ENCODE results near the gene KRT32.

The KRT32 gene

DNA sequence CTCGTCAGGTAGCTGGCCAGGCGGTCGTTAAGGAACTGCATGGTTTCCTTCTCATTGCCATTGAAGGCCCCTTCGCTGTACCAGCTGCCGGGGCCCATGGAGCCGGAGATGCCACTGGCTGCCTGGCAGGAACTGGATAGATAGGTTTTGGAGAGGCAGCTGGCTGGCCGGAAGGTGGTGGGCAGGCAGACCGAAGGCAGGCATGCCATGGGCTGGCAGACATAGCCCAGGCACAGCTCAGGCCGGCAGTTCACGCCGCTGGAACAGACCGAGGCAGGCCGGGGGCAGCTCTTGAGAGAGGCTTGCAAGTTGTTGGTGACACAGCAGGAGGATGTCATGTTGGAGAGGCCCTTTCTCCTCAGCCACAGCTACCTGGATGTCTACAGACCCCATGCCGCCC lies at the start of gene KRT32:
Gene KRT32 (minus strand): TSS at position 399 of the 400 bp plus-strand sequence. CDS start 61 bp downstream, at position 338.
- Histone ChIP-seq H3K27me3 (no peaks in the 10 kb centered on the region), H3K27ac (no peak within 1 kb of the TSS), H3K4me1 (peaks cover 0 to 9% (median 0%) of the 10 kb centered on the region in 10 experiments; a peak in 2 of 20 replicates)

DNA sequence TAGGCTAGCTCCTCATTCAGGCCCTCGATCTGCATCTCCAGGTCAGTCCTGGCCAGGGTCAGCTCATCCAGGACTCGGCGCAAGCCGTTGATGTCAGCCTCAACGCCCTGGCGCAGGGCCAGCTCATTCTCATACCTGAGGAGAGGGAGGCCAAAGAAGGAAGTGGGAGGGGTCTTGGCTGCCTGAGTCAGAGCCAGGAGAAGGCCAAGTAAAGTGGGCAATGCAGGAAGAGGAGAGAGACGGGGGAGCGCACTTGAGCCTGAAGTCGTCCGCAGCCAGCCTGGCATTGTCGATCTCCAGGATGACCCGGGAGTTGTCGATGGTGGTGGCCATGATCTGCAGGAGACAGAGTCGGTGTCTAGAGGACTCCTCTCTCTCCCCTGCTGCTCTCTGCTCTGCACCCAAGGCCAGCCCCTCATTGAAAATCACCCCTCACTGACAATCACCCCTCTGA lies 49.7 kb upstream of the KRT32 start:
- Histone ChIP-seq H3K4me2 (no peak overlapping the region), H4K20me1 (no peaks in the 10 kb centered on the region), H3K36me3 (no peaks in the 10 kb centered on the region), H3K27me3 (no peaks in the 10 kb centered on the region), H3K27ac (no peak overlapping the region), H3K4me1 (peaks cover 0 to 26% (median 5%) of the 10 kb centered on the region in 10 experiments; a peak in 9 of 20 replicates), H3K9ac (no peak overlapping the region), H3K9me3 (replicated peaks in 1 of 11) (no peaks in the 10 kb centered on the region), H3K4me3 (no peak overlapping the region)
- no peak for TF ChIP-seq Cebpa-rat (IDR thresholded peaks at IDR 0.05)

More for the DNA sequence above, at the start of gene KRT32:
- H3K9me3 ChIP-seq (replicated peaks in 1 of 11), result peaks cover 9 to 32% (median 24%) of the 10 kb centered on the region in 11 experiments
- H3K9ac ChIP-seq, result no peak within 1 kb of the TSS
- no peak for TF ChIP-seq Cebpa-rat (IDR thresholded peaks at IDR 0.05)
- no peak within 1 kb of the TSS for H3K4me2 ChIP-seq
- no peak within 1 kb of the TSS for H3K4me3 ChIP-seq
- H3K36me3 ChIP-seq, result no peaks in the 10 kb centered on the region
- H4K20me1 ChIP-seq, result no peaks in the 10 kb centered on the region

DNA sequence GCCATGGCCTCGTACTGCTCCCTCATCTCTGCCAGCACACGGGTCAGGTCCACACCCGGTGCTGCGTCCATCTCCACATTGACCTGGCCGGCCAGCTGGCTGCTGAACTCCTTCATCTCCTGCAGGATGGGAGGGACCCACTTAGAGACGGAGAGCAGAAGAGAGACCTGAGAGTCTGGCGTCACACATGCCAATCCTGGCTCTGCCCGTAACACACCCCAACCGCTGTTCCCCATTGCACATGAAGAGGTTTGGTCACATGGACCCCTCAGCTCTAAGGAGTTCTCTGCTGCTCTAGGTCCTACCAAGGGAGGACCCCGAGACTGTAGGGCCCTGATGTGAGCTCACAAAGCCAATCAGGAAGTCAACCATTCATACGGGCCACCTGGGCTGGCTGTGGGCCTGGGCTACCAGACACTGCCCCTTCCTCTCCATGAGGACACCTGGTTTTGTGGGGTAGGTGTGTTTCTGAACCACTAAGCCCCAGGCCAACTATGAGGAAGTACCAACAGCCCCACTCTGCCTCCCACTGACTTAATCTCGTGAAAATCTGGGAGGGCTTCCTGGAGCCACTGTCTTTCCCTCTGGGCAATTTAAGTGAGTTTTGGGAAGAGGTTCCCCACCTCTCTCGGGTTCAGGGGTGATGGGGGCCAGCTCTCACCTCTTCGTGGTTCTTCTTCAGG lies 49.1 kb upstream of the KRT32 start:
- H3K27me3 ChIP-seq, result no peaks in the 10 kb centered on the region
- H3K4me3 ChIP-seq, result no peak overlapping the region
- no peak for TF ChIP-seq Cebpa-rat (IDR thresholded peaks at IDR 0.05)
- H3K4me2 ChIP-seq, result no peak overlapping the region
- no peaks in the 10 kb centered on the region for H3K36me3 ChIP-seq
- no peaks in the 10 kb centered on the region for H3K9me3 ChIP-seq (replicated peaks in 1 of 11)
- no peak overlapping the region for H3K9ac ChIP-seq
- H3K27ac ChIP-seq, result no peak overlapping the region
- H4K20me1 ChIP-seq, result no peaks in the 10 kb centered on the region
- peaks cover 0 to 20% (median 2%) of the 10 kb centered on the region in 10 experiments; a peak in 9 of 20 replicates for H3K4me1 ChIP-seq

DNA sequence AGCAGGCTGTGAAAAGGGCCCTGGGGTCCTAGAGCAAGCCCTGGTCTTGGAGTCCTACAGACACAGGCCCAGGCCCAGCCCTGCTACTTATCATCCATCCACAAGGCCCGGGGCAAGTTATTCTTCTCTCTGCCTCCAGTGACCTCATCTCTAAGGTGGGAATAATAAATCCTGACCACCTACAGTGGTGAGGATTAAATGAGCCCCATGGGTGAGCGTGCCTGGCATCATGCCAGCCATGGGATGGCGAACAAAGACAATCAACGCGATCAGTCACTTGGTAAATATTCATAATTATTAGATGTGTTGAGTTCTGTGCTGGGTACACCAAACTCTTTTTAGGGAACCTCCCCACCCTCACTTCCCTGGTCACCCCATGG lies 46.0 kb upstream of the KRT32 start:
- Histone ChIP-seq H3K4me3 (no peak overlapping the region), H3K4me2 (peak overlapping the region in 4 of 11 experiments; percentile 13 to 65 (median 48); a peak in 6 of 22 replicates), H3K9ac (no peak overlapping the region), H3K27me3 (no peaks in the 10 kb centered on the region), H4K20me1 (no peaks in the 10 kb centered on the region), H3K36me3 (no peaks in the 10 kb centered on the region), H3K27ac (no peak overlapping the region), H3K9me3 (replicated peaks in 1 of 11) (no peaks in the 10 kb centered on the region), H3K4me1 (peaks cover 0 to 16% (median 2%) of the 10 kb centered on the region in 10 experiments; a peak in 9 of 20 replicates)
- no peak for TF ChIP-seq Cebpa-rat (IDR thresholded peaks at IDR 0.05)

DNA sequence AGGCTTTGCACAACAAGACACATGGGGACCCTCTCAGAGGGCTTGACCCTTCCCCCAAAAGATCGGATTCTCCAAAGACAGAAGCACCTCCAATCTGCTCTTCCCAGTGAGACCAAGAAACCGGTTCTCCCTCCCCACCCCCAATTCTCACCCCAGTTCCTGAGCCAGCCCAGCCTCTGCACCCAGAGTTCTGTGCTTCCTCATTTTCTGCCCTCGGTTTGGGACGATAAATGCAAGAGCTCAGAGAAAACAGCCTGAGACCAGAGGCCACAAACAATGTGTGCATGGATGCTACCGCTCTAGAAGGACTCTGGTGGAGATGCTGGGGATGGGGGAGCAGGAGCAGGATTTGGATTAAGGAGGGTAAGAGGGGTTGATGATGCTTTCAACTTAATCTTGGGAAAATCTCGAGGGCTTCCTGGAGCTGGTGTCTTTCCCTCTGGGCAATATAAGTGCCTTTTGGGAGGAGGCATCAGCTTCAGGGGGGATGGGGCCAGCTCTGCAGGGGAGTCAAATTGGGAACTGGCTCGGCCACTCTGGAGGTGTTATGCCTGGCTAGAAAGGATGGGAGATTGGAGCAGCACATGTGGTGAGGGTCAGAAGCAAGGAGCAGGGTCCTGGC lies 45.5 kb upstream of the KRT32 start:
- Histone ChIP-seq H3K4me1 (peaks cover 0 to 16% (median 2%) of the 10 kb centered on the region in 10 experiments; a peak in 9 of 20 replicates), H3K36me3 (no peaks in the 10 kb centered on the region), H3K27ac (no peak overlapping the region), H3K9ac (no peak overlapping the region), H3K4me2 (peak overlapping the region in 4 of 11 experiments; percentile 13 to 65 (median 48); a peak in 7 of 22 replicates), H3K27me3 (no peaks in the 10 kb centered on the region), H4K20me1 (no peaks in the 10 kb centered on the region), H3K9me3 (replicated peaks in 1 of 11) (no peaks in the 10 kb centered on the region), H3K4me3 (no peak overlapping the region)
- TF ChIP-seq Cebpa-rat (IDR thresholded peaks at IDR 0.05), result no peak

DNA sequence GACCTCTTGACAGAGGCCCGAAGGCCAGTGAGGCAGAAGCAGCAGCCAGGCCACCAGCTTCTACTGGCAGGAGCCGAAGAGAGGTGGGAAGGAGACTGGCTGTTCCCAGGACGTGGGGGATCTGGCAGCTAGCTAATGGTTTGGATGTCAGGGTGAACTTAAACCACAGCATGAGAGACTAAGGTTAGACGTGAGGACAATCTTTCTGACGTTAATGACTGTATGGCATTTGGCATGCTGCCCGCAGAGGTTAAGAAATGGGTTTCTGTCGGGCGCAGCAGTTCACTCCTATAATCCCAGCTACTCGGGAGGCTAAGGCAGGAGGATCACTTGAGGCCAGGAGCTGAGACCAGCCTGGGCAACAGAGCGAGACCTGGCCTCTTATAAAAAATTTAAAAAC lies 44.5 kb upstream of the KRT32 start:
- peaks cover 0 to 25% (median 2%) of the 10 kb centered on the region in 10 experiments; a peak in 9 of 20 replicates for H3K4me1 ChIP-seq
- H3K9me3 ChIP-seq (replicated peaks in 1 of 11), result no peaks in the 10 kb centered on the region
- H3K36me3 ChIP-seq, result no peaks in the 10 kb centered on the region
- no peak for TF ChIP-seq Cebpa-rat (IDR thresholded peaks at IDR 0.05)
- no peak overlapping the region for H3K27ac ChIP-seq
- H3K4me3 ChIP-seq, result no peak overlapping the region
- no peaks in the 10 kb centered on the region for H4K20me1 ChIP-seq
- no peaks in the 10 kb centered on the region for H3K27me3 ChIP-seq
- H3K4me2 ChIP-seq, result no peak overlapping the region
- H3K9ac ChIP-seq, result no peak overlapping the region

DNA sequence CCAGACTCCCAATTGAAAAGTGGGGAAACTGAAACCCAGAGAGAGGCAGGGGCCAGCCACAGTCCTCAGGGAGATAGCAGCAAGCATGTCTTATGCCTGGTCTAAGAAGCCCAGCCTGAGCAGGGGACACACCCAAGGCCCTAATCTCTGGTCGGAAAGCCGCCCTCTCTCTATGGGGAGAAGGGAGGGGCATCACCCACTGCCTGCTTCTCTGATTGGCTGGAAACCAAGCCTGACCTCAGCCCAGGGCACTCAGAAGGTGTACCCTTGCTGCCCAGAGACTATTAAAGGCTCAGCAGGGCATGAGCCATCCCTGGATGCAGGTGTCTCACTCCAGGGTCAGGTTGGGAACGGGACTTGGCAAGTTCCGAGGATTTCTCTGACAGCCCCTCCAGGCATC lies 43.9 kb upstream of the KRT32 start:
- no peak overlapping the region for H3K27ac ChIP-seq
- TF ChIP-seq Cebpa-rat (IDR thresholded peaks at IDR 0.05), result no peak
- no peaks in the 10 kb centered on the region for H3K36me3 ChIP-seq
- H3K4me3 ChIP-seq, result no peak overlapping the region
- no peak overlapping the region for H3K4me2 ChIP-seq
- H3K9ac ChIP-seq, result no peak overlapping the region
- no peaks in the 10 kb centered on the region for H3K9me3 ChIP-seq (replicated peaks in 1 of 11)
- H3K4me1 ChIP-seq, result peaks cover 0 to 31% (median 7%) of the 10 kb centered on the region in 10 experiments; a peak in 12 of 20 replicates
- H4K20me1 ChIP-seq, result no peaks in the 10 kb centered on the region
- no peaks in the 10 kb centered on the region for H3K27me3 ChIP-seq

DNA sequence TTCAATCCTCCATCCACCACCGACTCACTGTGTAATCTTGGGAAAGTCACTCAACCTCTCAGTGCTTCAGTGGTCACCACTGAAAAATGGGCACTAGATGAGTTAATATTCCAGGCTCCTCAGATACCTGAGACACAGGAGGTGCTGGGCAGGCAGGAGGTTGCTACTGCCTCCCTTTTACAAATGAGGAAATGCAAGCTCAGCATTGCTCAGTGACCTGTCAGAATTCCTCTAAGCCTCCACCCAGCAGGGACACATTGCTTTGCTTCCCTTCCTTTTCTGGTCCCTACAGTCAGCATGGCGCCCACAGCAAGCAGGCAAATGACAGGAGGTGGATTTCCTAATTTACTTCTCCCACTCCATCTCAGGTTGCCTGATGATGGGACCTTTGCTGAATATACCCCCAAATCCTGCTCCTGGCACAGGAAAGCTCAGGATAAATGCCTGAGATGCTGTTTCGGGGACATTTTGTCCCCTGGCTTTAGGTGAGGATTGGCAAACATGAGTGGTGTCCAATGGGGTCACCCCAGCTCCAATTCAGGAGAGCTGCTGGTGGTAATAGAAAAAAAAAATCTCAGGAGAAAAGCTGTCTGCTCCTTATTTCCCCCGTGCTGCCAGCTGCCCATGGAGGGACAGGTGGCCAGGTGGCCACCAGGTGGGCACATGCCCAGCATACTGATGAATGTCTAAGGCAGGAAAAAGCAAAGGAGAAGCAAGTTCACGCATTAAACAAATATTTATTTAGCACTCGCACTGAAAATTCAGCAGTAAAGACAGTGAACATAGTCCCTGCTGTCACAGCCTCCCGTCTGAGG lies 43.3 kb upstream of the KRT32 start:
- Histone ChIP-seq H3K9ac (no peak overlapping the region), H4K20me1 (no peaks in the 10 kb centered on the region), H3K4me1 (peaks cover 0 to 38% (median 9%) of the 10 kb centered on the region in 10 experiments; a peak in 12 of 20 replicates), H3K27ac (no peak overlapping the region), H3K4me3 (no peak overlapping the region), H3K9me3 (replicated peaks in 1 of 11) (no peaks in the 10 kb centered on the region), H3K36me3 (no peaks in the 10 kb centered on the region), H3K27me3 (no peaks in the 10 kb centered on the region), H3K4me2 (no peak overlapping the region; a peak in 1 of 22 replicates)
- no peak for TF ChIP-seq Cebpa-rat (IDR thresholded peaks at IDR 0.05)

DNA sequence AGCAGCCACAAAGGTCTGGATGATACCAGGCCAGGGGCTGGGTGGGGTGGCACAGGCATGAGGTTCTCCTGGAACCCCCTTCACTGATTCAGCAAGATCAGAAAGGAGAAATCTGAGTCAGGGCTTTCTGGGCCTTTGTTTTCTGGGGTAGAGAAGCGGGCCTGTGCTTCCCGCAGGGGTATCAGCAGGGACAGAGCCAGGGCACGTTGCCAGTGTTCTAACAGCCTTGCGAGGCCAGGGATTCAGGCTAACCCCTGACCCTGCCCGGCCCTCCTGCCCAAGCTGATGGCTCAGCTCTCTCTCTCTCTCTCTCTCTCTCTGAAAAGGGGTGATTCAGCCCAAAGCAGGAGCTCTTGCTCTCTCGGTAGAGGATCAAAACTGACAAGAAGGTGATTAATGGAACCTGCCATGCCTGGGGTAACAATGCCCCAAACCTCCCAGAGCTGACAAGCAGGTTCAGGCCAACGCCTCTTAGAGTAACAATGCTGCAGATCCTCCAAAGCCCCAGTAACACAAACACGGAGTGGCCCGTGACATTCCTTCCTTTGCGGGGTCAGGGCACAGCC lies 40.2 kb upstream of the KRT32 start:
- no peak overlapping the region for H3K4me3 ChIP-seq
- no peaks in the 10 kb centered on the region for H3K9me3 ChIP-seq (replicated peaks in 1 of 11)
- no peak for TF ChIP-seq Cebpa-rat (IDR thresholded peaks at IDR 0.05)
- H3K4me1 ChIP-seq, result peaks cover 0 to 32% (median 7%) of the 10 kb centered on the region in 10 experiments; a peak in 12 of 20 replicates
- H4K20me1 ChIP-seq, result no peaks in the 10 kb centered on the region
- no peaks in the 10 kb centered on the region for H3K27me3 ChIP-seq
- H3K27ac ChIP-seq, result no peak overlapping the region
- H3K4me2 ChIP-seq, result peak overlapping the region in 2 of 11 experiments; percentile 7 to 25; a peak in 1 of 22 replicates
- H3K9ac ChIP-seq, result no peak overlapping the region
- no peaks in the 10 kb centered on the region for H3K36me3 ChIP-seq

Data from BLaER1 treated with 17β-estradiol and CSF1 and Interleukin-3, amounts not matched to agents 10 nM and 100 nM (cell line).